Trophoblast cell (in vitro differentiated cells and primary cell): Measurements from ENCODE around the gene CMTM1.

ENCODE experiments used
- DNase-seq, 2 donors: peaks; one replicate each; pipeline ENCODE4 v3.0.0-alpha.2; 2016
- H2AFZ ChIP-seq: 2 replicates; pipeline ENCODE4 v1.6.1; 2013; ENCODE audit warnings: low read length, moderate library complexity, mild to moderate bottlenecking; ENCODE audit not compliant: insufficient read depth, poor library complexity
- H2AK5ac ChIP-seq: 2 replicates; pipeline ENCODE4 v1.6.1; 2013; ENCODE audit warnings: mild to moderate bottlenecking, low read length
- H2BK120ac ChIP-seq: 2 replicates; pipeline ENCODE4 v1.6.1; 2013; ENCODE audit warnings: low read length, mild to moderate bottlenecking, moderate library complexity; ENCODE audit not compliant: insufficient read depth, poor library complexity
- H2BK12ac ChIP-seq: 2 replicates; pipeline ENCODE4 v1.6.1; 2013; ENCODE audit warnings: mild to moderate bottlenecking, low read length, moderate library complexity
- H2BK5ac ChIP-seq: 2 replicates; pipeline ENCODE4 v1.6.1; 2013; ENCODE audit warnings: low read length, low read depth, moderate library complexity, mild to moderate bottlenecking; ENCODE audit not compliant: poor library complexity
- H3K14ac ChIP-seq: 2 replicates; pipeline ENCODE4 v1.6.1; 2013; ENCODE audit warnings: mild to moderate bottlenecking, low read length
- H3K18ac ChIP-seq: 2 replicates; pipeline ENCODE4 v1.6.1; 2013; ENCODE audit warnings: mild to moderate bottlenecking, low read length
- H3K23ac ChIP-seq: 2 replicates; pipeline ENCODE4 v1.6.1; 2013; ENCODE audit warnings: low read length
- H3K27ac ChIP-seq: 2 replicates; pipeline ENCODE4 v1.5.1; 2013; ENCODE audit warnings: low read depth, mild to moderate bottlenecking, inconsistent platforms, low read length, moderate library complexity
- H3K27me3 ChIP-seq: 2 replicates; pipeline ENCODE4 v1.6.1; 2013; ENCODE audit warnings: inconsistent platforms, mild to moderate bottlenecking, low read length, moderate library complexity; ENCODE audit not compliant: insufficient read depth
- H3K36me3 ChIP-seq, 2 experiments: 1 replicate in 1 of 2; 2 replicates in 1 of 2; pipeline ENCODE4 v1.6.1; 2013; ENCODE audit warnings: low read length in 2 of 2, mild to moderate bottlenecking in 2 of 2, moderate library complexity in 1 of 2; ENCODE audit not compliant: insufficient read depth in 2 of 2, control insufficient read depth in 1 of 2
- H3K4ac ChIP-seq: 2 replicates; pipeline ENCODE4 v1.6.1; 2013; ENCODE audit warnings: low read depth, mild to moderate bottlenecking, low read length, moderate library complexity
- H3K4me1 ChIP-seq, 2 experiments: 1 replicate in 1 of 2; 2 replicates in 1 of 2; pipeline ENCODE4 v1.6.1; 2013; ENCODE audit warnings: low read length in 2 of 2, mild to moderate bottlenecking in 2 of 2, moderate library complexity in 1 of 2; ENCODE audit not compliant: insufficient read depth in 2 of 2, control insufficient read depth in 1 of 2
- H3K4me2 ChIP-seq: 2 replicates; pipeline ENCODE4 v1.6.1; 2013; ENCODE audit warnings: inconsistent platforms, mild to moderate bottlenecking, low read length, moderate library complexity
- H3K4me3 ChIP-seq: 2 replicates; pipeline ENCODE4 v1.5.1; 2013; ENCODE audit warnings: mild to moderate bottlenecking, low read depth, low read length, inconsistent platforms
- H3K79me1 ChIP-seq: one replicate; pipeline ENCODE4 v1.6.1; 2013; ENCODE audit warnings: low read length
- H3K79me2 ChIP-seq: 2 replicates; pipeline ENCODE4 v1.6.1; 2013; ENCODE audit warnings: low read length, mild to moderate bottlenecking; ENCODE audit not compliant: control insufficient read depth, insufficient read depth, poor library complexity
- H3K9ac ChIP-seq: 2 replicates; pipeline ENCODE4 v1.6.1; 2013; ENCODE audit warnings: mild to moderate bottlenecking, low read length
- H3K9me3 ChIP-seq: 2 replicates; pipeline ENCODE4 v1.6.1; 2013; ENCODE audit warnings: low read depth, mild to moderate bottlenecking, control low read depth, inconsistent platforms, low read length; ENCODE audit not compliant: insufficient read depth
- H4K12ac ChIP-seq: 2 replicates; pipeline ENCODE4 v1.6.1; 2013; ENCODE audit warnings: low read depth, mild to moderate bottlenecking, low read length, moderate library complexity
- H4K8ac ChIP-seq: 2 replicates; pipeline ENCODE4 v1.6.1; 2013; ENCODE audit warnings: low read depth, mild to moderate bottlenecking, low read length, moderate library complexity
- H4K91ac ChIP-seq: one replicate; pipeline ENCODE4 v1.6.1; 2013; ENCODE audit warnings: low read depth, mild to moderate bottlenecking, low read length, moderate library complexity
- WGBS: extraction: QIAGEN DNeasy Blood & Tissue Kit; methylation state at CpG from one replicate; pipeline ENCODE4 v1.1.7; 2013; ENCODE audit warnings: missing lambda C conversion rate; ENCODE audit not compliant: insufficient read length, insufficient coverage; ENCODE audit errors: extremely low coverage; 5-methylcytosine and 5-hydroxymethylcytosine counted together

CMTM1 gene

DNA sequence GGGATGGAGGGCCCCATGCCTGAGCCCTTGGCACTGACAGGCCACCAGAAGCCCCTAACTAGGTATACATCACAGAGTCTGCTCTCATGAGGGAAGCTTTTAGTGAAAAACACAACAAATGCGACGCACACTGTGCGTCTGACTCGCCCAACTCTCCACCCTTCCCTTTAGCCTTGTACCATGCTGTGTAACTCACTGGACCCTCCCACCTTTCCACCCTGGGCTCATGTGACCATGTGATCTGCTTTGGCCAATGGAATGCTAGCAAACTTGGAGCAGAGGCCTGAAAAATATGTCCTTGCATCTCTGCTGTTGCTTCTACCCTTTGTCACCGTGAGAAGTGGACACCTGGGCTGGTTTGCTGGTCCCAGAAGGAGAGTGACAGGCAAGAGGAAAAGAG is 37.9 kb upstream of the CMTM1 start:
- Histone ChIP-seq H3K4me3 (no peak overlapping the region), H3K4ac (no peak overlapping the region), H3K4me2 (no peak overlapping the region), H2BK120ac (no peak overlapping the region), H3K27ac (no peak overlapping the region), H3K14ac (no peak overlapping the region), H2AK5ac (no peak overlapping the region), H3K4me1 (no peaks in the 10 kb centered on the region), H3K23ac (no peak overlapping the region), H3K79me2 (no peaks in the 10 kb centered on the region), H4K12ac (no peak overlapping the region), H3K36me3 (peaks cover 6 to 11% of the 10 kb centered on the region in 2 experiments), H2BK12ac (no peak overlapping the region), H4K91ac (no peak overlapping the region), H3K79me1 (peaks cover 2% of the 10 kb centered on the region), H2AFZ (no peak overlapping the region), H3K9me3 (no peaks in the 10 kb centered on the region), H2BK5ac (no peak overlapping the region), H3K9ac (no peak overlapping the region), H3K18ac (no peak overlapping the region), H4K8ac (no peak overlapping the region), H3K27me3 (no peaks in the 10 kb centered on the region)
- DNase-seq: no peak
- no CpG with 5 or more reads among the region's 5 CpGs for WGBS

DNA sequence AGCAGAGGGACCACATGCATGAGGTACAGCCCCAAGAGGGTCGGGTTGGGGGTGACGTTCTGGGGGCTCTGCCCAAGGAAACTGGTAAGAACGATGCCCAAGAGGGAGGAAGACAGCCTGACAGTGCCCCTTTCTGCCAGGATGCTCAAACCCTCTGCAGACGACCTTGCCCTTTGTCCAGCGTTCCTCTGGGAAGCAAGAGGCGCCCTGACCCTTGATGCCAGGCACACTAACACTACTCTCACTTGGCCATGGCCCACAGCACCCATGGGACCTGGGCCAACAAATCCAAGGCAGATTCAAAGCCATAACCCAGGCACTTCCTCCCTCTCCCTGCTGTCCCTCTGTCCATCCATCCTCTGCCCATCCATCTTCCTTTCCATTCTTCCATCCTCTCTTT is 36.8 kb upstream of the CMTM1 start:
- Histone ChIP-seq H3K4ac (no peak overlapping the region), H3K14ac (no peak overlapping the region), H3K4me1 (no peaks in the 10 kb centered on the region), H3K23ac (no peak overlapping the region), H3K4me3 (no peak overlapping the region), H4K8ac (no peak overlapping the region), H3K9ac (no peak overlapping the region), H4K91ac (no peak overlapping the region), H4K12ac (no peak overlapping the region), H2AFZ (no peak overlapping the region), H3K4me2 (no peak overlapping the region), H3K18ac (no peak overlapping the region), H2AK5ac (no peak overlapping the region), H2BK12ac (no peak overlapping the region), H2BK5ac (no peak overlapping the region), H3K9me3 (no peaks in the 10 kb centered on the region), H3K36me3 (peaks cover 6 to 11% of the 10 kb centered on the region in 2 experiments), H3K27me3 (no peaks in the 10 kb centered on the region), H3K79me1 (peaks cover 2% of the 10 kb centered on the region), H3K27ac (no peak overlapping the region), H2BK120ac (no peak overlapping the region), H3K79me2 (no peaks in the 10 kb centered on the region)
- WGBS: no CpG with 5 or more reads among the region's 6 CpGs
- no peak for DNase-seq

DNA sequence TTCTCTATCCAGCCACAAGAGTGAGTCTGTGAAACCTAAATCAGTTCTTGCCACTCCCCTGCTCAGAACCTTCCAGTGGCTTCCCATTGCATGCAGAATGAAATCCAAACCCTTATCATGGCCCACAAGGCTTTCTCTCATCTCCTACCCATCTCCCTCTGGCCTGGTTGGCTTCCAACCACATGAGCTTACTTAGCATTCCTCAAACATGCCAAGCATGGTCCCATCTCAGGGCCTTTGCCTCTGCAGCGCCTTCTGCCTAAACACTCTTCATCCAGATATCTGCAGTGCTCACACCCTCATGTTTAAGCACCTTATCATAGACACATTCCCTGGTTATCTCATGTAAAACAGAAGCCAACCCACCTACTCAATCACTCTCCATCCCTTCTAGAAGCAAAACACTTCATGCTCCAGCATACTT is 31.9 kb upstream of the CMTM1 start:
- Histone ChIP-seq H3K79me1 (no peaks in the 10 kb centered on the region), H2BK12ac (no peak overlapping the region), H3K36me3 (peaks cover 5 to 8% of the 10 kb centered on the region in 2 experiments), H4K8ac (no peak overlapping the region), H4K91ac (no peak overlapping the region), H2BK120ac (no peak overlapping the region), H4K12ac (no peak overlapping the region), H3K18ac (no peak overlapping the region), H2AK5ac (no peak overlapping the region), H3K27ac (no peak overlapping the region), H2BK5ac (no peak overlapping the region), H3K4ac (no peak overlapping the region), H2AFZ (no peak overlapping the region), H3K4me2 (no peak overlapping the region), H3K23ac (no peak overlapping the region), H3K79me2 (no peaks in the 10 kb centered on the region), H3K14ac (no peak overlapping the region), H3K4me1 (no peaks in the 10 kb centered on the region), H3K9ac (no peak overlapping the region), H3K27me3 (no peaks in the 10 kb centered on the region), H3K4me3 (no peak overlapping the region), H3K9me3 (no peaks in the 10 kb centered on the region)
- WGBS: no CpG with 5 or more reads among the region's 1 CpG
- peak; percentile 71 to 79 for DNase-seq

DNA sequence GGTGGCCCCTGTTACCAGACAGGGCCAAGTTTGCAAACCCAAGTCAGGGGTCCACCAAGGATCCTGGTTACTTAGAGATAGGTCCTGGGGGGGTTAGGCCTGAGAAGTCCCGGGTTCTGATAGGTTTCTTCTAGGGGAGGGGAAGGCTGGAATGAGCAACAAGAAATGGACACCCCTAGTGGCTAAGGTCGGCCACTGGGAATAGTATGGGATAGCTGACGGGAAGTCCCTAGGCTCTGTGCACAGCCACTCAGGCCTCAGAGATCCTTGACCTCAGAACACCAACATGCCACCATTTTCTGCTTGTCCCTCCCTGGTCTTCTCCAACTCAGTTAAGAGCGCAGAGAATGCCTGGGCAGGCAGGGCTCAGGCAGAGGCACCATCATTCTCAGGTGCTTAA is 29.7 kb upstream of the CMTM1 start:
- Histone ChIP-seq H3K79me2 (no peaks in the 10 kb centered on the region), H2AFZ (no peak overlapping the region), H3K9ac (no peak overlapping the region), H3K4ac (no peak overlapping the region), H3K9me3 (no peaks in the 10 kb centered on the region), H2BK12ac (no peak overlapping the region), H4K12ac (no peak overlapping the region), H2BK120ac (no peak overlapping the region), H3K27me3 (no peaks in the 10 kb centered on the region), H3K18ac (no peak overlapping the region), H3K4me2 (no peak overlapping the region), H3K27ac (no peak overlapping the region), H3K79me1 (no peaks in the 10 kb centered on the region), H3K4me1 (peaks cover 0 to 2% of the 10 kb centered on the region in 2 experiments), H2AK5ac (no peak overlapping the region), H3K4me3 (no peak overlapping the region), H4K91ac (no peak overlapping the region), H3K14ac (no peak overlapping the region), H3K23ac (no peak overlapping the region), H2BK5ac (no peak overlapping the region), H4K8ac (no peak overlapping the region), H3K36me3 (peaks cover 2 to 3% of the 10 kb centered on the region in 2 experiments)
- no peak for DNase-seq
- no CpG with 5 or more reads among the region's 4 CpGs for WGBS
